Epithelial cell of prostate (primary cell): ENCODE data around the gene SEMA3A.

Source experiments
- DNase-seq: peaks from one replicate; pipeline ENCODE4 v3.0.0-alpha.2; 2011; ENCODE audit warnings: low read depth, low spot score
- H3K27ac ChIP-seq: fragments of 450-650 bp; 2 replicates; pipeline ENCODE4 v1.5.1; 2017; ENCODE audit warnings: mild to moderate bottlenecking

Gene SEMA3A

GRCh38 chr7:83952236-83952635, 242.4 kb downstream of the SEMA3A start:
- DNase-seq: no peak
- H3K27ac ChIP-seq: no peak overlapping the region

DNA sequence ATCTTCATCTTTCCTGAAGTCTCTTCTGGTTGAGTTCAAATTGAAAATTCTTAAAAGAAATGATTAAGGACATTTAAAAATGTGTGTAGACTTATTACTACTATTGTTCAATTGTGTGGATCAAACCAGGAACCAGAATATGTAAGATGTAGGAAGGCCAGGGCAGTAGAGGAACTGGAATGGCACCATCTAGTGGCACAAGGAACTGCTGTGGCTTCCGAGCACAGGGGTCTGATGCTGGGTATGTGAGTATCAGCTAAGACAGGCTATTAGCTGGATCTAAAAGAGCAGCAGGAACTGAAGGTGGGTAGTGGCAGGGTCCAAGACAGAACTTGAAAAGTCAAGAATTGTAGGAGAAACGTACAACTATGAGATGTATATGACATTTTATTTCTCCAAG, 247.3 kb downstream of the SEMA3A start:
- no peak for DNase-seq
- H3K27ac ChIP-seq: no peak overlapping the region

DNA sequence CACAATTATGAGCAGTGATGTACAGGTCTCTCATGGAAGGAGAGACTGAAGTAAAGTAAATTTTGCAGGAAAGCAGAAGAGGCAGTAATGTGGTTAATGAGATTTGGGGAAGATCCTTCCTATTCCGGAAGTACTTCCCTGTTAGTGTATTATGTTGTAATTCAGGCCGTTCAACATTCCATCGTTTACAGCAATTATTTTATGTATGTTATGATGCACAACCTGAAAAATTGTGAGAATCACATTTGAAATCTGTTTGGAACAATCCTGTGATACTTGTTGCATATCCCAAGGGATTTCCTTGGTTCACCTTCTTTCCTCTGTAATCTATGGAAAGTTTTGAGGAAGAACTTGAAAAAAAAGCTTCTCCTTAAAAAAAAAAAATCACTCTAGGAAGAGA, 247.8 kb downstream of the SEMA3A start:
- no peak overlapping the region for H3K27ac ChIP-seq
- DNase-seq: no peak

DNA sequence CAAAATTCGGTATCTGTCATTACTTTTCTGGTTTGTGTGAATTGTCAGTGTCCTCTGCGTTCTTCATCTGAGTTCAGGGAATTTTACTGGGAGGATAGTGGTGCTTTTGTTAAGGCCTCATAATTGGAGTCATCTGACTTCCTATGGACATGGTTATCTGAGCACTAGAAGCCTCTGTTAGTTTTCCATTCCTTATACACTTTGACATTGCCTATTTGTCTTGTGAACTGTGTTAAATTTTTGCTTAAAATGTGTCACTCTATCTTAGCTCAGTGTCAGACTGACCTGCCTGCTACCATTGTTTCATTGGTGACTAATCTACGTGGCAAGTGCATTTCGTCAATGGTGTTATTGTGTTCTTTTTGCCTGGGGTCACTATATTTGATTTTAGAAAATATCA, 253.3 kb downstream of the SEMA3A start:
- no peak overlapping the region for H3K27ac ChIP-seq
- DNase-seq: no peak

DNA sequence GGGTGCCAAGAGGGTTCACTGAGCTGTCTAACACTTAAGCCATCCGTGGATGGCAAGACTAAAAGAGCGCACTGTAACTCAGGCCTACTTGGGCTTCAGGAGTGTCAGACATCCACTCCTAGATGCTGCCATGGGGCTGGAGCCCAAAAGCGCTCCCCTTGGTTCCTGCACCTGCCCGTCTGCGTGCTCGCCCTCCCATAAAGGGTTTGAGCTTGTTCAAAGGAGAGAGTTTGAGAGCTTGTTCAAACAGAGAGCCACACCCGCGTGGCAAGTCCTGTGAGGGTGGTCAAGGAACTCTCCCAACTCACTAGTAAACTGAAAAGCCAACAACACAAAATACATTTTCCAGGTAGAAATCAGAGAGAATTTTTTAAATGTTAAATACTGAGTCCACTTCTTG, 256.7 kb downstream of the SEMA3A start:
- H3K27ac ChIP-seq: no peak overlapping the region
- no peak for DNase-seq

- DNase-seq: no peak
Measured at GRCh38 chr7:83936056-83936708, 258.4 kb downstream of the SEMA3A start.

GRCh38 chr7:83934118-83934734, 260.4 kb downstream of the SEMA3A start:
- no peak for DNase-seq
- no peak overlapping the region for H3K27ac ChIP-seq

More at GRCh38 chr7:83936056-83936708, 258.4 kb downstream of the SEMA3A start:
- no peak overlapping the region for H3K27ac ChIP-seq

DNA sequence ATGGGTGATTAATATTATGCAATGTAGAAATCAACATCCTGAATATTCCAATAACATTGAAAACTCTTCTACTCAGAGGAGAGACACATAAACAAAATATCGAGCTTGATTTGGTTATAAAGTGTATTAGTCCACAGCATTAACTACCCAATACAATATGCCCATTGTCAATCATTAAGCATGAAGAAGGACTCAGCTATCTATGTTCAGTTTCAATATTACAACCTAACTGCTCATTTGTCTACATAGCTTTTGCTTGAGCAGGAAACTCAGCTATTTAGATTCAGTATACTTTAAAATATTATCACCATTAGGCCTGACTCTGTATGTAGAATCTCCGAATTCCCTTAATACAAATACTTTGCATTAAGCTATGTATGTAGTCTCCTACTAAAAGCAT, 262.6 kb downstream of the SEMA3A start:
- no peak for DNase-seq
- no peak overlapping the region for H3K27ac ChIP-seq

DNA sequence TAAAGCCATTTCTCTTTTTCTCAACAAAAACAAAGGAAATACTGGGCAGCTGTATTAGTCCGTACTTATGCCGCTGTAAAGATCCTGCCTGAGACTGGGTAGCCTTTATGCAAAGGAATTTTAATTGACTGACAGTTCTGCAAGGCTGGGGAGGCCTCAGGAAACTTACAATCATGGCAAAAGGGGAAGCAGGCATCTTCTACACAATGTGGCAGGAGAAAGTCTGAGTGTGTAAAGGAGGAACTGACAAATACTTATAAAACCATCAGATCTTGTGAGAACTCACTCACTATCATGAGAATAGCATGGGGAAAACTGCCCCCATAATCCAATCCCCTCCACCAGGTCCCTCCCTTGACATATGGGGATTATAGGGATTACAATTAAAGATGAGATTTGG, 264.3 kb downstream of the SEMA3A start:
- no peak overlapping the region for H3K27ac ChIP-seq
- DNase-seq: no peak

DNA sequence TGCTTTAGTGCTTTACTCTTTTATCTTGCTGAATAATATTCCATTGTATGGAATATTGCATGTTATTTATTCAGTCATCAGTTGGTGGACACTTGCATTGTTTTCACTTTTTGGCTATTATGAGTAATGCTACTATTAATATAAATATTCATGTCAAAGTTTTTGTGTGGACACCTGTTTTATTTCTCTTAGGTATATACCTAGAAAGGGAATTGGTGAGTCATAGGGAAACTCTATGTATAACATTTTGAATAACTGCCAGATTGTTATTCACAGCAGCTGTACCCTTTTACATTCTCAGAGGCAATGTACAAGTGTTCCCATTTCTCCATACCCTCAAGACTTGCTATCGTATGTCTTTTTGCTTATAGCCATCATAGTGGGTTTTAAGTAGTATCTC, 268.7 kb downstream of the SEMA3A start:
- no peak overlapping the region for H3K27ac ChIP-seq
- DNase-seq: no peak

GRCh38 chr7:83921941-83922607, 272.5 kb downstream of the SEMA3A start:
- no peak for DNase-seq
- no peak overlapping the region for H3K27ac ChIP-seq

DNA sequence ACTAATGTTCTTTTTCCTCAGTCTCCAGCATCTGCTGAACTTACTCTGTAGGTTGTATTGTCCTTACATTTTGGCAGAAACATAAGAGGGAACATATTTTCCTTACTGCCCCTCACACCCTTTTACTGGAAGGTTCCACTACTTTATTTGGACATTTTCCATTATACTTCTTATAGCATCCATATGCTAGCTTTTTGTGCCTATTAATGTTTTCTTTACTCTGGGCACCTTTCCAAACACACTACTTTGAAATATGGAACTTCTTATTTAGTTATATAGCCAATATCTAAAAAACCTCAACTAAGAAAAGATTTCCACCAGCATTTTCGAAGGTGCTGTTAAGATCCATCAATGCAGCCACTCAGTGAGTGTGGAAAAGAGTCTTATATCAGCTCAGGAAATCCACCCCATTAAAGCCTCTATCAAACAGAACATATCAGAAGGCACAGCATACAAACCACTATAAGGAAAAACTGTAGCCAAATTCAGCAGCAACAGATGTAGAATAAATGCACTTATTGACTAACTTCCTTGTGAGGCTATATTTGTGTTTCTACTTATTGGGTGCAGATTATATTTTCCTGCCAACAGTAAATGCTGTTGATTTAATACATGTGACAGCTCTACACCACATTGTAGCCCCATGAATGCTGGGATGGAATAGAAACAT, 273.2 kb downstream of the SEMA3A start:
- H3K27ac ChIP-seq: no peak overlapping the region
- no peak for DNase-seq

- no peak overlapping the region for H3K27ac ChIP-seq
- no peak for DNase-seq
Measured at GRCh38 chr7:83918142-83918541, 276.4 kb downstream of the SEMA3A start.

- DNase-seq: no peak
- no peak overlapping the region for H3K27ac ChIP-seq
Measured at GRCh38 chr7:83913174-83913573, 281.4 kb downstream of the SEMA3A start.

DNA sequence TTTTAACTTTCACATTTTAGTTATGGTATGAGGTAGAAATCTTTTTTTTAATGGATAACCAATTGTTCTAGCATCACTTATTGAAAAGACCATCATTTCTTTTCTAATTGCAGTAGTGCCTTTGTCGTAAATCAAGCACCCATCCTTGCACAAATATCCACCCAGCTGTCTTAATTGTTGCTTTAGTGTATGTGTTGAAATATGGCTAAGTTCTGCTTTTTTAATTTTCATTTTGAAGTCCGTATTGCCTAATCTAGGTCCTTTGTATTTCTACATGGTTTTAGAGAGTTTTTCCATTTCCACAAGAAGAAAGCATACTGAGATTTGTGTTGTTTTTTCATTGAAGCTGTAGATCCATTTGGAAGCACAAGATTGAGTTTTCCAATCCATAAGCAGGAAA, 286.1 kb downstream of the SEMA3A start:
- DNase-seq: no peak
- H3K27ac ChIP-seq: no peak overlapping the region
